Measurements from ENCODE around the gene ZSCAN12. TPM values are rescaled to one million over a fixed set of nuclear protein-coding genes. Genes with fewer than 3 reads are reported as not detected.
"Not testable (repeated sequence)": the region's sequence is repeated elsewhere in the genome, so short reads cannot be mapped to it uniquely, and the experiment has no call there.

The ZSCAN12 gene
- 1.9 TPM for total RNA-seq
- long read RNA-seq, partial matches to known transcripts, result 1 of 9 reads
- long read RNA-seq, other reads (novel, unspliced or antisense), result 6 of 9 reads

DNA sequence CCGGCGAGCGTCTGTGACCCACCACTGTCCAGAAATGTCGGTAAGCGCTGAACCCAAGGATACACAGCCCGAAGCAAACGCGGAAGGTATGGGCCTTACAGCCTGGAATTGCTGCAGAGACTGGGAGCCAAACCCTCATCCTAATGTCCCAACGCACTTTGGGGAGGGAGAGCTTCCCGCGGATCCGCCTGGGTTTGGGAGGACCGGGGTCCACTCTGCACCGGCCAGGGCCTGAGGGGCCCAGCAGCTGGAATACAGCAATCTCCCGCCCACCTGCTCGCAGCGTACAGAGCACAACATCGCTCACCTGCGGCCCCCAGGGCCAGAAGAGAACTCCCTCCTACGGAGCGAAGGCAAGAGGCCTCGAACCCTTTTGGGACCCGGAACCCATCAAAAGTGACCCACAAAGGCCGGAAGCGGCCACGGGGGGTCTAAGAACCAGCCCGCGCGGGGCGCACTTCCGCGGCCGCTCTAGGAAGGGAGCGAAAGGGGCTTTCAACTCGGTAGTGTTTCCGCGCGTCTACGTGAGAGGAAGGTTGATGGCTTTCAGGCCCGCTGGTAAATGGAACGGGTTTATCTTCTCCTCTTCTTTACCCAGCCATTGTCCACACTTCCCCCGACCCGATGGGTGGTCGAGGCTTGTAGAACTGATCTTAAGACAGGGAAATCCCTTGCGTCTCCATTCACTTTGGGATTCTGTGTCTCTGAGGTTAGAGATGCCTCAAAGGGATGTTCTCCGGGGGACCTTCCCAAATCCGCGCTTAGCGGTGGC lies at the start of gene ZSCAN12:
TSS of gene ZSCAN12 (minus strand) at position 398 of the 772 bp plus-strand sequence. CDS start 1,342 bp downstream, outside the sequence.
- DNase-seq (peak; percentile 86), ATAC-seq (ENCODE audit: poor library complexity) (peak; percentile 98)
- intact Hi-C loops (cut with DNase I), result no loop called here

DNA sequence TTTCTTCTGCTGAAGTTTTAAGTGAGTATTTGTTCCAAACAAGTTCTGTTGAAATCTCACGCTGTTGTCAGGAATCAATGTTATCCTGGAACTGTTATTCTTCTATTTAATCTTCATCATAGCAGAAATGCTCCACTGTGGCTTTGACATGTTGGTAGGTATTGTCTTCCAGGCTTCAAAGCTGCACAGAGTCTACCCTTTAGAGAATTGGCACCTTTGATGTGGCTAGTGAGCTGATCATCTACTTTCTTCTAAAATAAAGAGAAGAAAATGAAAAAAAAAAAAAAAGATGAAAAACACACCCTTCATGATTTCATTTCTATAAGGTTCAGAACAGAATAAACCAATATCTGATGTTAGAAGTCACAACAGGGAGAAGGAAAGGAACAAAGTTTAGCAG lies 49.5 kb upstream of the ZSCAN12 start:
- no peak for DNase-seq
- ATAC-seq (ENCODE audit: poor library complexity), result no peak
- intact Hi-C loops (cut with DNase I), result no loop called here

DNA sequence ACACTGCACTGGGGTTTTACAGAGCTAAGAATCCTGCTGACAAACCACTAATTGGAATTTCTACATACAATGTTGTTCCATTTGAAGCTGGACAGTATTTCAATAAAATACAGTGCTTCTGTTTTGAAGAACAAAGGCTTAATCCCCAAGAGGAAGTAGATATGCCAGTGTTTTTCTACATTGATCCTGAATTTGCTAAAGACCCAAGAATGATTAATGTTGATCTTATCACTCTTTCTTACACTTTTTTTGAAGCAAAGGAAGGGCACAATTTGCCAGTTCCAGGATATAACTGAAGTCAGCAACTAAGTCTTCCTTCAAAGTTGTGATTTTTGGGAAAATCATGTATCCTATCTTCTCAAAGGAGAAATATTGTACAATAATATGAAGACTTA lies 48.0 kb upstream of the ZSCAN12 start:
- intact Hi-C loops (cut with DNase I); DNase-seq; ATAC-seq (ENCODE audit: poor library complexity): not testable (repeated sequence)

DNA sequence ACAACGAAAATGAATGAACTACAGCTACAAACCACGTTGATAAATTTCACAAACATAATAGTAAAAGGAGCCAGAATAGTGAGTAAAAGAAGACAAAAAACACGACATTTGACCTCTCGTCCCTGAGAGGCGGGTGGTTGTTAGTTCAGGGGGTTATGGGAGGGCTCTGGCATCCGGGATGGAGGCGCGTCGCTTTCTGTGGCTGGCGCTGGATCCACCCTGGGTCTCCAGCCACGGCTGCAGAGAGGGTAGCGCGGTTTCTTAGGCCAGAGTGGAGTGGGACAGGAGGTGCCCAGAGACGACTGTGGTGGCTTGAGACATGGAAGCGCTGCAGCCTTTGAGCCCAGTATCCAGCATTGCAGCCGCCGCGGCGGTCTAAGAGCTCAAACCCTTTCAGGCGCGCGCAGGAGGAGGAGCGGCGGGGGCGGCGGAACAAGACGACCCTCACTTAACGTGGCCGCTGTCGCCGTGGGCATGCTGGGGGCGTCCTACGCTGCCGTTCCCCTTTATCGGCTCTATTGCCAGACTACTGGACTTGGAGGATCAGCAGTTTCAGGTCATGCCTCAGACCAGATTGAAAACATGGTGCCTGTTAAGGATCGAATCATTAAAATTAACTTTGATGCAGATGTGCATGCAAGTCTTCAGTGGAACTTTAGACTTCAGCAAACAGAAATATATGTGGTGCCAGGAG lies 47.4 kb upstream of the ZSCAN12 start:
- no peak for DNase-seq
- intact Hi-C loops (cut with DNase I), result no loop called here
- no peak for ATAC-seq (ENCODE audit: poor library complexity)

DNA sequence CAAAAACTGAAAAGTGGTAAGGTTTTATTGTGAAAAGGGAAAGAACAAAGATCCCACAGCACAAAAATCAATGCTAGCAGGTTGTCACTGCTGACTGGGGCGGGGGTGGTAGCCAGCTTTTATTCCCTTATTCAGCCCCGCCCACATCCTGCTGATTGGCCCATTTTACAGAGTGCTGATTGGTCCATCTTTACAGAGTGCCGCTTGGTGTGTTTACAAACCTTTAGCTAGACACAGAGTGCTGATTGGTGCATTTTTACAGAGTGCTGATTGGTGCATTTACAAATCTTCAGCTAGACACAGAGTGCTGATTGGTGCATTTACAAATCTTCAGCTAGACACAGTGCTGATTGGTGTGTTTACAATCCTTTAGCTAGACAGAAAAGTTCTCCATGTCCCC lies 45.2 kb upstream of the ZSCAN12 start:
- ATAC-seq (ENCODE audit: poor library complexity); intact Hi-C loops (cut with DNase I); DNase-seq: not testable (repeated sequence)

DNA sequence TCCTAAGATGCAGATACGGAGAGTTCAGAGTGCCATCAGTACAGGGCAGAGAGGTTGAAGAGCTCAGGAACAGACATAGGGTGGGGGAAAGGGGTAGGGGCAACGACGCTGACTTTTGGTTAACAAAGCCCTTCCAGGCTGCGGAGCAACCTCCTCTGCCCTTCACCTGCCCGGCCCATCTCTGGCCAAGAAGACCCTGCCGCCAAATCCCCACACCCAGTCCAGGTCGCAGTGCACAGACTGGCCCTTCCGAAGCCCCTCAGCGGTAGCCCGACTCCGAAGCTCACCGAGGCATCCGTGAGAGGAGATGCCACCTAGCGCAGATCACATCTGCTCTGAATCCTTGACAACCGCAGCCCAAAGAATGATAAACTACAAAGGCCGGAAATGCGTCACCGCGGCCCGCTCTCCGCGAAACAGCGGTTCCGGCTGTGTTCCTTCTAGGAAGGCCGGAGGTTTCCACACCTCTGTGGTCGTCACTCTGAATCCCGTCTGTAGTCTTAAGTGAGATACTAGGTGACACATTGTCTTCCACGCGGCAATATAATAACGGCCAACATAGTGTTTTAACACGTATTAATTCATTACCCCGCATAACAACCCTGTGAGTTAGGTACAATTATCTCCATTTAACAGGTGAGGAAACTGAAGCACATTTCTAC lies 43.7 kb upstream of the ZSCAN12 start, which contains the start of gene ZSCAN23:
TSS of gene ZSCAN23 (minus strand) at position 380 of the 662 bp plus-strand sequence. CDS start 7,225 bp downstream, outside the sequence.
- DNase-seq (peak; percentile 85), ATAC-seq (ENCODE audit: poor library complexity) (peak; percentile 97)
- intact Hi-C loops (cut with DNase I), result no loop called here

DNA sequence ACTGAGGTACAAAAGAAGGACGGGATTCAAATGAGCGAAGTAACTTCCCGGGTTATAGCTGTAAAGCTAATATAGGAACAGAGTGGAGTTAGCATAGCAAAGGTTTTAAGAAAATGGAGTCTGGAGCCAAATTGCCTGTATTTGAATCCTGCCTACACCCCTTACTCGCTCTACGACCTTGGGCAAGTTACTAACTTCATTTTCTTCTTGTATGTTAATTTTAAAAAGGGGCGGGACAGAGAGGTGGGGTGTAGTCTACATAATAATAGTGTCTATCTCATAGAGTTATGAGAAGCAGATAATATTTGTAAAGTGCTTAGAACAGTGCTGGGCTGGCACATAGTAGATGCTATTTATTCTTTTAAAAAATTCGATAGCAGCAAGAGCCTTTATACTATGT lies 43.0 kb upstream of the ZSCAN12 start:
- peak; percentile 16 for ATAC-seq (ENCODE audit: poor library complexity)

DNA sequence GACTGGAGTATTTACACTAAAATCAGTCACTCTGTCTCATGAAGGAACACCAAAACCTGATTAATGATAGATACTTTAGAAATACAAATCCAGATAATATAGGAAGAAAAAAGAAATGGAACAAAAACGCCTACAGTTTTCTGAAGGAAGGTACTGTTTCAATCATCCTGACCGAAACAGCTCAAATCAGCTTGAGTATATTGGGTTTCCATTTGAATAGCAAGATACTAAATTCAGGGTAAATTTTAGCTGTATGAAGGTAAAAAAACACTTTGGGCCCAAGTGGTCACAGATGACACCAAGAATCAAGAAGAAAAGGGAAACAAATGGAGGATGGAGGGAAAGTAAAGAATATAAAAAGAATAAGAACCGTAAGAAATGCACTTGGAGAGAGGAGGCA lies 36.9 kb upstream of the ZSCAN12 start:
- intact Hi-C loops (cut with DNase I), result no loop called here
- no peak for DNase-seq
- no peak for ATAC-seq (ENCODE audit: poor library complexity)

More for the DNA sequence above, 43.0 kb upstream of the ZSCAN12 start:
- DNase-seq, result no peak
- intact Hi-C loops (cut with DNase I), result no loop called here

DNA sequence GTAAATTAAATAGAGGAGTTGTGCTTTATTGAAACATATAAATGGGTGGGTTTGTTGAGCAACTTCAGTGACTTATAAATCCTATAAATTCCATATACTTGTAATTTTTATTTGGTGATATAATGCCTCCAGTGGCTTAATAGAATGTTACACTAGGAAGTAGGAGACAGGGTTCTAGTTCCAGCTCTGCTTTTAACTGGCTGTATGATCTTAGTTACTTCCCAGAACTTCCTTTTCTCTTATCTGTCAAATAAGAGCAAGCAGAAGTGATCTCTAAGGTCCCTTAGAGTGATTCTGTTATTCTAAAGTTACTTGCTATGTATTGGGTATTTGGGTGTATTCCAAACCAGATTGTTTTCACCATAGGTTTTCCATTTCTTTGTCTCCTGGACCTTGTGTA lies 33.6 kb upstream of the ZSCAN12 start:
- ATAC-seq (ENCODE audit: poor library complexity), result no peak
- no peak for DNase-seq
- intact Hi-C loops (cut with DNase I), result no loop called here

DNA sequence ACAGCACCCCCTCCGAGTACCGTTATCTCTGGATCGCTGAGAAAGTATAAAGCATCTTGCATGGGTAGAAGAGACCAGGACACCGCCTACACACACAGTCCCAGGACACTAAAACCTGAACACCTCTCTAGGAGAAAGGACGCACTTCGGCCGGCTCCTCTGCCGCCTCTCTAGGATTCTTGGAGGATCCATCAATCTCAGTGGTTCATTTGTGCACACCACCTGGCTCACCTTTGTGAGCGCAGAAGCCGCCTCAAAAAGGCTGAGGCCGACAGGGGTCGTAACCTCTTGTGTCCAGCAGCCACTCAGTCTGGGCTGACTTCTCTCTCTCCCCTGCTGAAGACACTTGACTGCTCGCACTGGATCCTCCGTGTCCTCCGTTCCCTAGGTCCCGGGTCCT lies 30.2 kb upstream of the ZSCAN12 start:
- no peak for DNase-seq
- ATAC-seq (ENCODE audit: poor library complexity), result no peak
- intact Hi-C loops (cut with DNase I), result no loop called here

DNA sequence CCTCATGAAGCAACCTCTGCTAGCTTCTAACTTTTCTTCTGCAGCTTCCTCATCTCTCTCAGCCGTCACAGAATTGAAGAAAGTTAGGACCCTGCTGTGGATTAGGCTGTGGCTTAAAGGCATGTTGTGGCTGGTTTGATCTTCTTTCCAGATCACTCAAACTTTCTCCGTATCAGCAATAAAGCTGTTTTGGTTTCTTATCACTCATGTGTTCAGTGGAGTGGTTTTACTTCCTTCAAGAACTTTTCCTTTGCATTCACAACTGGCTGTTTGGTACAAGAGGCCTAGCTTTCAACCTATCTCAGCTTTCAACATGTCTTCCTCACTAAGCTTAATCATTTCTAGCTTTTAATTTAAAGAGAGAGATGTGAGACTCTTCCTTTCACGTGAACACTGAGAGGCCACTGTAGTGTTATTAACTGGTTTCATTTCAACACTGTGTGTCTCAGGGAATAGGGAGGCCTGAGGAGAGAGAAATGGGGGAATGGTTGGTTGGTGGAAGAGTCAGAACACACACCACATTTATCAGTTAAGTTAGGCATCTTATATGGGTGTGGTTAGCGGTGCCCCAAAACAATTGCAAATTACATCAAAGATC lies 26.5 kb upstream of the ZSCAN12 start:
- intact Hi-C loops (cut with DNase I), result no loop called here
- no peak for ATAC-seq (ENCODE audit: poor library complexity)
- no peak for DNase-seq

DNA sequence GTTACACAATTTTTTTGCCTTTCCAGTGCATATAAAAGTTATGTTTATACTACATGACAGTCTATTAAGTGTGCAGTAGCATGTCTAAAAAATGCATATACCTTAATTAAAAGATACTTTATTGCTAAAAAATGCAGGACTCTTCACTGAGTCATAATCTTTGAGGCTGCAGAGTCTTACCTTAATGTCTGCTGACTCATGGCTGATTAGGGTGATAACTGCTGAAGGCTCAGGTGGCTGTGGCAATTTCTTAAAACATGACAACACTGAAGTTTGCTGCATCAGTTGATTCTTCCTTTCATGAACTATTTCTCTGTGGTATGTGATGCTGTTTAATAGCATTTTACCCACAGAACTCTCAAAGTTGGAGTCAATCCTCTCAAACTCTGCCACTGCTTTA lies 24.6 kb upstream of the ZSCAN12 start:
- no peak for ATAC-seq (ENCODE audit: poor library complexity)
- intact Hi-C loops (cut with DNase I), result no loop called here
- no peak for DNase-seq

DNA sequence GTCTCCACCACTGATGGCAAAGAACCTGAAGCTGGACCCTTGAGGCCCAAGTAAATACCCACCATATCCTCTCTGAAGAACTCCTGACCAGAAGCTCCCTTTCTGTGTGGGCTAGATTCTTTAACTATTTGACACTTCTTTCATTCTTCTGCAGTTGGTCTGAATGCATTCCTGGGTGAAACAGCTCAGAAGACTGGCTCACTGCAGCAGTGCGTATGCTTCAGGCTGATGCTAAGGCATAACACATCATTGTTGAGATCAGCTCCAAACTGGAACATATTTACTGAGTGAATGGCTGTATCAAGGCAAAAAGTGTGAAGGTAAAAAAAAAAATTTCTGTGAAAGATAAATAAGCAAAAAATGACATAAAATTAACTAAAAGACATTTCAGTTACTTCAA lies 24.0 kb upstream of the ZSCAN12 start:
- ATAC-seq (ENCODE audit: poor library complexity), result no peak
- DNase-seq, result no peak
- intact Hi-C loops (cut with DNase I), result no loop called here

DNA sequence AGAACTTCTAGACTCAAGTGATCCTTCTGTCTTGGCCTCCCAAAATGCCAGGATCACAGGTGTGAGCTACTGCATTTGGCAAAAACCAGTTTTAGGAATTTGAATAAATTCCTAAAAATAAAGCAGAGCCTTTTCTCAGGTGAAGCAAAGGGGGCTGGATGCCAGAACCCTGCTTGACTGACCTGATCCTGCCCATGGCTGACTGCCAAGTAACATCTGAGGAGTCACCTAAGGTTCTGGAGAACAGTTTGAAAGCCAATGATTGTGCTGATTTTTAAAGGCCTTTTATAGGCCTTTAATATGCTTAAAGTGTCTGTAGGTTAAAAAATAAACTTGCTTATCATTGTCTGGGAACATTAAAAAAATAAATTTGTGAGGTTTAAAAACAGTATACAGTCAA lies 14.1 kb upstream of the ZSCAN12 start:
- ATAC-seq (ENCODE audit: poor library complexity) (no peak), DNase-seq (no peak)
- intact Hi-C loops (cut with DNase I), result no loop called here

DNA sequence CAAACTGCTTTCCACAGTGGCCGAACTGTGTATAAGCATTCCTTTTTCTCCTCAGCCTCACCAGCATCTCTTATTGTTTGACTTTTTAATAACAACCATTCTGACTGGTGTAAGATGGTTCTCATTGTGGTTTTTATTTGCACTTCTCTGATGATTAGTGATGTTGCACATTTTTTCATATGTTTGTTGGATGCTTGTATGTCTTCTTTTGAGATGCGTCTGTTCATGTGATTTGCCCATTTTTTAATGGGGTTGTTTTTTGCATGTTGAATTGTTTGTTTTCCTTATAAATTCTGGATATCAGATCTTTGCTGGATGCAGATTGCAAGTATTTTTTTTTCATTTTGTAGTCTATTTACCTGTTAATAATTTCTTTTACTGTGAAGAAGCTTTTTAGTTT lies 11.2 kb upstream of the ZSCAN12 start:
- intact Hi-C loops (cut with DNase I), result no loop called here
- DNase-seq (no peak), ATAC-seq (ENCODE audit: poor library complexity) (no peak)

DNA sequence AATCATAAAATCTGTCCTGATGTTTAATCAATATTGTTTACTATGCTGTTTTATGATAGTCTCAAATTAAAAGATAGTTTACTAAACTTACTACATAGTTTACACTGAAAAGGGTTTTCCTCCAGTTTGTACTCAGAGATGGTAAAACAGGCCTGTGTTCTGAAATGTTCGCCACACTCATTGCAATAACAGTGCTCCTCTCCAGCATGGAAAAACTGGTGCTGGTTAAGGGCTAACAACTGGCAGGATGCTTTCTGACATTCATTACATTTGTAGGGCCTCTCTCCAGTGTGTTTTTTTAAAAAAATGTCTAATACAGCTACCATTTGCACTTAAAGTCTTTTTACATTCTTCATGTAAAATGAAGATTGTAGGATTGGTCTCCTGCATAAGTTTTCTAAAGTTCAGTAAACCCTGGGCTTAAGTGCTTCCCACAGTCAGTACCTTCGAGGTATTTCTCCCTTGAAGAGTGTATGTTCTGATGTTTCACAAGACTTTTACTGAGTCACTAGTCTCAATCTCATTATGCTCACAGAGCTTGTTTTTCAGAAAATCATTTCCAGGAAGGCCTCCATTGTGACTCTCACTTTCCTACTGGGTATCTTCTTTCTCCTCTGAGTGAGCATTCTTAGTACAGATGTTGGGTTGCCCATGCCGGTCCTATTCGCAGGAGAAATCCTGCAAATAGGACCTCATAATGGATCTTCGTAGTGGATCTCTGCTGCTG lies 8.7 kb upstream of the ZSCAN12 start:
- ATAC-seq (ENCODE audit: poor library complexity), result no peak
- intact Hi-C loops (cut with DNase I), result no loop called here
- no peak for DNase-seq

DNA sequence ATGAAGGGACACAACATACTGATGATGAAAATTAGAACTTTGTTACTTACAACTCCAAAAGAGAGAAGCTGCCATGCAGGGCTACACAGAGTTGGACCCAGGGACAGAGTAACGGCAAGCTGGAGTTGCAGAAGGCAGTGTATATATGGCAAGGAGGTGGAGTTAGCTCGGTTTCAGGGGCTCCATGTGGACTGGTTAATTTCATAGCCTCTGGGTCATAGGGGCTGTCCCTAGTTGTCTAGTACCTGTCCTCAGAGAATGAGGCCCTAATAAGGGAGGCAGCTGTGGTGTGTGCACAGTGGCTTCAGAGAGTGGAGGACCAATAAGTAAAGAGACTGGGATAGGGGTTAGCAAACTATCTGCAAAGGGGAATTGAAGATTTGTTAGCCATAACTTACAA lies 7.9 kb upstream of the ZSCAN12 start:
- ATAC-seq (ENCODE audit: poor library complexity) (no peak), DNase-seq (no peak)
- intact Hi-C loops (cut with DNase I), result no loop called here

DNA sequence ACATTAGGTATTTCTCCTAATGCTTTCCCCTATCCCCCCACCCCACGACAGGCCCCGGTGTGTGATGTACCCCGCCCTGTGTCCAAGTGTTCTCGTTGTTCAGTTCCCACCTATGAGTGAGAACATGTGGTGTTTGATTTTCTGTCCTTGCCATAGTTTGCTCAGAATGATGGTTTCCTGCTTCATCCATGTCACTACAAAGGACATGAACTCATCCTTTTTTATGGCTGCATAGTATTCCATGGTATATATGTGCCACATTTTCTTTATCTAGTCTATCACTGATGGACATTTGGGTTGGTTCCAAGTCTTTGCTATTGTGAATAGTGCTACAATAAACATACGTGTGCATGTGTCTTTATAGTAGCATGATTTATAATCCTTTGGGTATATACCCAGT lies 4.4 kb upstream of the ZSCAN12 start:
- intact Hi-C loops (cut with DNase I); ATAC-seq (ENCODE audit: poor library complexity); DNase-seq: not testable (repeated sequence)
